HL-60 (cell line): ENCODE data around the gene WDR70.

Experiments
- CTCF ChIP-seq: IDR thresholded peaks from one replicate; pipeline ENCODE4 v1.5.1; 2011; ENCODE audit warnings: low read length, control low read depth, inconsistent platforms; ENCODE audit not compliant: insufficient read depth
- POLR2AphosphoS5 ChIP-seq: IDR thresholded peaks from 2 replicates; pipeline ENCODE4 v1.6.1; 2012; ENCODE audit warnings: low read depth

GRCh38 chr5:37777432-37778130 is 398.5 kb downstream of the WDR70 start:
- TF ChIP-seq CTCF = no peak
- TF ChIP-seq POLR2AphosphoS5 = no peak
